Smooth muscle cell (in vitro differentiated cells): ENCODE data around the gene STK4. TPM values are rescaled to one million over a fixed set of nuclear protein-coding genes. Genes with fewer than 3 reads are reported as not detected.

Experiments used
- DNase-seq: peaks from one replicate; lab custom pipeline; 2025; ENCODE audit not compliant: unreplicated experiment; lab: John Stamatoyannopoulos, UW
- H2AFZ ChIP-seq: fragments of 200-600 bp; sonication (generic); 2 replicates; pipeline ENCODE4 v1.6.0; 2016; ENCODE audit warnings: antibody characterized with exemption, low read depth, mild to moderate bottlenecking
- H3F3A ChIP-seq: fragments of 200-600 bp; sonication (generic); 2 replicates; pipeline ENCODE4 v1.6.0; 2017; ENCODE audit warnings: antibody characterized with exemption, low read depth
- H3K27ac ChIP-seq: fragments of 200-600 bp; sonication (generic); 2 replicates; pipeline ENCODE4 v1.5.1; 2016; ENCODE audit warnings: low read depth, mild to moderate bottlenecking
- H3K27me3 ChIP-seq: fragments of 200-600 bp; sonication (generic); 2 replicates; pipeline ENCODE4 v1.6.1; 2016; ENCODE audit warnings: low read depth, mild to moderate bottlenecking
- H3K36me3 ChIP-seq: fragments of 200-600 bp; sonication (generic); 2 replicates; pipeline ENCODE4 v1.5.1; 2016; ENCODE audit warnings: low read depth
- H3K4me1 ChIP-seq: fragments of 200-600 bp; sonication (generic); 2 replicates; pipeline ENCODE4 v1.5.1; 2016; ENCODE audit warnings: low read depth
- H3K4me2 ChIP-seq: fragments of 200-600 bp; sonication (generic); 2 replicates; pipeline ENCODE4 v1.6.0; 2016; ENCODE audit warnings: mild to moderate bottlenecking
- H3K4me3 ChIP-seq: fragments of 200-600 bp; sonication (generic); 2 replicates; pipeline ENCODE4 v1.5.1; 2016; ENCODE audit warnings: mild to moderate bottlenecking
- H3K79me2 ChIP-seq: fragments of 200-600 bp; sonication (generic); 2 replicates; pipeline ENCODE4 v1.6.0; 2016; ENCODE audit warnings: low read depth, mild to moderate bottlenecking
- H3K9ac ChIP-seq: fragments of 200-600 bp; sonication (generic); 2 replicates; pipeline ENCODE4 v1.6.0; 2016; ENCODE audit warnings: low read depth
- H3K9me3 ChIP-seq: fragments of 200-600 bp; sonication (generic); replicated peaks from 2 replicates; pipeline ENCODE4 v1.5.1; 2016; ENCODE audit warnings: low read depth
- H4K20me1 ChIP-seq: fragments of 200-600 bp; sonication (generic); 2 replicates; pipeline ENCODE4 v1.6.0; 2016; ENCODE audit warnings: low read depth
- CTCF ChIP-seq: fragments of 200-600 bp; sonication (generic); IDR thresholded peaks from 2 replicates; pipeline ENCODE4 v1.5.1; 2017; ENCODE audit warnings: borderline replicate concordance, mild to moderate bottlenecking, antibody characterized with exemption; ENCODE audit not compliant: insufficient read depth, poor library complexity, severe bottlenecking
- WGBS: methylation state at CpG from one replicate; pipeline ENCODE4 v1.1.7; 2016; ENCODE audit warnings: low lambda C conversion rate; 5-methylcytosine and 5-hydroxymethylcytosine counted together
- polyA plus RNA-seq: library from polyadenylated mRNA; unstranded; fragments of >200 nt; fragmentation: Nextera tagmentation; extraction: Ambion mirVana; gene quantifications from 2 replicates; pipeline ENCODE4 v1.2.1, GENCODE V29; 2016
- total RNA-seq: library from RNA; depleted of rRNA; stranded (reverse); fragments of >200 nt; gene quantifications from 2 replicates; pipeline ENCODE4 v1.2.3, GENCODE V29; 2014

STK4 gene
- total and polyA plus RNA-seq, 2 experiments from 2014 or later, result 16.8 to 33.5 TPM

GRCh38 chr20:45066372-45066771 is 100.1 kb downstream of the STK4 start:
- no peaks in the 10 kb centered on the region for H4K20me1 ChIP-seq
- H3K27me3 ChIP-seq, result no peaks in the 10 kb centered on the region
- H3K27ac ChIP-seq, result peak overlapping the region; percentile 37
- H3K4me2 ChIP-seq, result peak overlapping the region; percentile 6
- H3K9ac ChIP-seq, result no peak overlapping the region
- no peak for DNase-seq
- no peaks in the 10 kb centered on the region for H3K36me3 ChIP-seq
- no peaks in the 10 kb centered on the region for H3K9me3 ChIP-seq
- no peak overlapping the region for H2AFZ ChIP-seq
- H3K4me3 ChIP-seq, result no peak overlapping the region
- WGBS, result 80% methylated on average over 7 of the region's 7 CpGs
- no peak for TF ChIP-seq CTCF
- peaks cover 17% of the 10 kb centered on the region for H3K79me2 ChIP-seq
- H3K4me1 ChIP-seq, result no peaks in the 10 kb centered on the region
- H3F3A ChIP-seq, result peaks cover 17% of the 10 kb centered on the region

- Histone ChIP-seq H4K20me1 (no peaks in the 10 kb centered on the region), H3K79me2 (peaks cover 17% of the 10 kb centered on the region), H3K4me3 (no peak overlapping the region), H3K9me3 (no peaks in the 10 kb centered on the region), H2AFZ (no peak overlapping the region), H3K27me3 (no peaks in the 10 kb centered on the region), H3K36me3 (no peaks in the 10 kb centered on the region), H3K4me1 (no peaks in the 10 kb centered on the region), H3K9ac (no peak overlapping the region), H3K4me2 (peak overlapping the region; percentile 6), H3F3A (peaks cover 17% of the 10 kb centered on the region), H3K27ac (peak overlapping the region; percentile 37)
- DNase-seq, result no peak
- WGBS, result 93% methylated on average over 4 of the region's 4 CpGs
- TF ChIP-seq CTCF, result no peak
Observed at GRCh38 chr20:45067087-45067486, 100.8 kb downstream of the STK4 start.

GRCh38 chr20:45067558-45067957 is 101.2 kb downstream of the STK4 start:
- no peak overlapping the region for H2AFZ ChIP-seq
- H3K27me3 ChIP-seq, result no peaks in the 10 kb centered on the region
- H3K79me2 ChIP-seq, result peaks cover 17% of the 10 kb centered on the region
- peak overlapping the region; percentile 37 for H3K27ac ChIP-seq
- no peaks in the 10 kb centered on the region for H4K20me1 ChIP-seq
- H3K4me1 ChIP-seq, result no peaks in the 10 kb centered on the region
- no peak for DNase-seq
- TF ChIP-seq CTCF, result no peak
- no peaks in the 10 kb centered on the region for H3K9me3 ChIP-seq
- no peak overlapping the region for H3K9ac ChIP-seq
- no peaks in the 10 kb centered on the region for H3K36me3 ChIP-seq
- H3F3A ChIP-seq, result peaks cover 17% of the 10 kb centered on the region
- H3K4me2 ChIP-seq, result peak overlapping the region; percentile 6
- no peak overlapping the region for H3K4me3 ChIP-seq
- 57% methylated on average over 2 of the region's 2 CpGs for WGBS

GRCh38 chr20:45069261-45069660 is 102.9 kb downstream of the STK4 start:
- Histone ChIP-seq H3K4me3 (no peak overlapping the region), H3K4me2 (peak overlapping the region; percentile 42), H3K27ac (peak overlapping the region; percentile 69), H3F3A (peaks cover 17% of the 10 kb centered on the region), H3K79me2 (peaks cover 14% of the 10 kb centered on the region), H4K20me1 (no peaks in the 10 kb centered on the region), H3K9me3 (no peaks in the 10 kb centered on the region), H3K36me3 (no peaks in the 10 kb centered on the region), H3K9ac (no peak overlapping the region), H3K4me1 (no peaks in the 10 kb centered on the region), H2AFZ (no peak overlapping the region), H3K27me3 (no peaks in the 10 kb centered on the region)
- 5% methylated on average over 1 of the region's 1 CpG for WGBS
- no peak for TF ChIP-seq CTCF
- DNase-seq, result no peak
